HUDEP-2 (cell line): ENCODE data around the gene MEGF6.

Experiments
- DNase-seq, 76 experiments: peaks; one replicate each; lab custom pipeline; 2025; ENCODE audit not compliant: unreplicated experiment in 76 of 76; lab: John Stamatoyannopoulos, UW

Gene MEGF6

GRCh38 chr1:3560251-3560871, 50.9 kb downstream of the MEGF6 start:
- DNase-seq, result no peak

- no peak for DNase-seq
These were observed 53.1 kb downstream of the MEGF6 start for GRCh38 chr1:3558036-3558726.

DNA sequence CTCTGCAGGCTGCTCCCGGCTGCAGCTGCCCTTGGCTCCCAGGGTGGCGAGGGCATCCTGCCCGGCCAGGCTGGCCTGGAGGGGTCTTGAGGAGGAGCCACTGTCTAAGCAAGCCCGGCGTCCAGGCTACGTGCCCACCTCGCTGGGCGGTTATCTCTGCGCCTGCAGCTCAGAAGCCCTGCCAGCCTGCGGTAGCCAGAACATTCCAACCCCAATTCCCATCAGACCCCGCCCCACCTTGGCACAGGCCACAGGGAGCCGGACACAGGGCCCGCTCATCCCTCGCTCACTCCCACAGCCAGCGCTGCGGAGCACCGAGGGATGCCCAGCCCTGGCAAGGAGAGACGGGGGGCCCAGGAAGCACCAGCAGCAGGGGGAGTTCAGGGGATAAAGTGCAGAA, 53.9 kb downstream of the MEGF6 start:
- no peak for DNase-seq

- DNase-seq, result no peak
These were observed 55.0 kb downstream of the MEGF6 start for GRCh38 chr1:3556336-3556735.

GRCh38 chr1:3555131-3555920, 56.0 kb downstream of the MEGF6 start:
- DNase-seq, result no peak

- no peak for DNase-seq
These were observed 57.4 kb downstream of the MEGF6 start for GRCh38 chr1:3553940-3554223.

DNA sequence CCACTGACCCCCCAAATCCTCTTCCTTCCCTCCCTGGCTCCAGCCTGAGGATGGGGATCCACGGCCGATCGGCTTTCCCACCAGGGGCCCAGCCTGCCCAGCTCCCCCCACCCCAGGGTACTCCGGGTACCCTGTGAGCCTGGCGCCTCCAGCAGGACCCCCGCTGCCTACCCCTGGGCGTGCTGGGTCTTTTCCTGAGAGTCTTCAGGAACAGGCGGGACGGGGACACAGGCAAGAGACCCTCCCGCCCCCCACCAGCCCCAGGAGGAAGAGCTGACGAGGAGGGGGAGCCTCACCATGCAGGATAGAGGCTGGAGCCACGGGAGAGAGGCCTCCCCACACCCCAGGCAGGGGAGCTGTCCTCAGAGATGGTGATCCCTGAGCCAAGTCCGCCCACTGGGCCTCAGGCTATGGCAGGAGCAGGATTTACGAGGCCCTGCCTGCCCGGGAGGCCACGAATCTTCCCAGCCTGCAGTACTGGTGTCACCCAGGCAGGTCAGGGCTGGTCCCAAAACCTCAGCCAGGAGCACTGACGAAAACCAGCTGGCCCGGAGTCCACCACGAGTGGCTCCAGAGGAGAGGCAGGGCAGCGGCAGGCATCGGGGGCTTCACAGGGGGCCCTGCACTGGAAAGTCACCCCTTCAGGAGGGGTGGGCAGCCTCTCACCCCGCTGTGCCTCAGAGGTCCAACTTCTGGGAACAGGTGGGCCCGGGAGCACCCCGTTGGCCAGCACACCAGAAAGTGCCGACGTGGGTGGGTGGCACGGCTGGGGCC, 58.0 kb downstream of the MEGF6 start:
- no peak for DNase-seq

- DNase-seq, result no peak
These were observed 58.6 kb downstream of the MEGF6 start for GRCh38 chr1:3552751-3553150.

- no peak for DNase-seq
These were observed 59.1 kb downstream of the MEGF6 start for GRCh38 chr1:3552176-3552575.

GRCh38 chr1:3551711-3552110, 59.6 kb downstream of the MEGF6 start:
- no peak for DNase-seq

- DNase-seq, result no peak
These were observed 60.0 kb downstream of the MEGF6 start for GRCh38 chr1:3551290-3551678.

DNA sequence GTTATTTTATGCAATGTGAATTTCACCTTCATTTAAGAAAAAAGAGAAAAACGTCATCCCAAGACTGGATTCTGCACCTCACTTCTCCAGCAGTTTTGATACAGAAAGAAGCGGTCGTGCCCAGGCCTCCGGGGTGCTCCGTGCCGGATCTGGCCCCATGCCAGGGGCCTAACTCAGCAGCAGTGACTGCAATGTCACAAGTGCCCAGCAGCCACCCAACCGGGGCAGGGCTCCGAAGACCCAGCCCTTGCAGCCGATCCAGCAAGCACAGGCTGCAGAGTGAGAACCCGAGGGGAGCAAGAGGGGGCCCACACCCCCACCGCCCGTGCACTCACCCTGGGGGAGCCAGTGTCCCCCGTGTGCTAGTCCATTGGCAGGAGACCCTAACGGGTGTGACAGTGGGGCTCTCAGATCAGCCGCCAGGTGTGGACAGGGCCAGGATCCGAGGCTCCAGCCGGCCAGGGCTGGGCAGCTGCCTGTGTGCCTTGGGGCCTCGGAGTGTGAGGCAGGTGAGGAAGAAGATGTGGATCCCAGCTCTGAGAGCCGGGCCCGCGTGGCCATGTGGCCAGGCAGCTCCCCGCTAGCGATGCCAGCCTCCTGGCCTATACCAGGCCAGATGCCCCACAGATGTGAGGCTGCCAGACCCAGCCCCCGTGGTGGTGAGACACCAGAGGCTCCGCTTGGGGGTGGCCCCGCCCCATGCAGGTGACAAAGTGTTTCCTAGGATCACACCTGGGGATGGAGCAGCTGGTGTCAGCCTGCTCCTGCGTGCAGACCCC, 60.6 kb downstream of the MEGF6 start:
- DNase-seq, result no peak

- no peak for DNase-seq
These were observed 62.4 kb downstream of the MEGF6 start for GRCh38 chr1:3548895-3549294.

DNA sequence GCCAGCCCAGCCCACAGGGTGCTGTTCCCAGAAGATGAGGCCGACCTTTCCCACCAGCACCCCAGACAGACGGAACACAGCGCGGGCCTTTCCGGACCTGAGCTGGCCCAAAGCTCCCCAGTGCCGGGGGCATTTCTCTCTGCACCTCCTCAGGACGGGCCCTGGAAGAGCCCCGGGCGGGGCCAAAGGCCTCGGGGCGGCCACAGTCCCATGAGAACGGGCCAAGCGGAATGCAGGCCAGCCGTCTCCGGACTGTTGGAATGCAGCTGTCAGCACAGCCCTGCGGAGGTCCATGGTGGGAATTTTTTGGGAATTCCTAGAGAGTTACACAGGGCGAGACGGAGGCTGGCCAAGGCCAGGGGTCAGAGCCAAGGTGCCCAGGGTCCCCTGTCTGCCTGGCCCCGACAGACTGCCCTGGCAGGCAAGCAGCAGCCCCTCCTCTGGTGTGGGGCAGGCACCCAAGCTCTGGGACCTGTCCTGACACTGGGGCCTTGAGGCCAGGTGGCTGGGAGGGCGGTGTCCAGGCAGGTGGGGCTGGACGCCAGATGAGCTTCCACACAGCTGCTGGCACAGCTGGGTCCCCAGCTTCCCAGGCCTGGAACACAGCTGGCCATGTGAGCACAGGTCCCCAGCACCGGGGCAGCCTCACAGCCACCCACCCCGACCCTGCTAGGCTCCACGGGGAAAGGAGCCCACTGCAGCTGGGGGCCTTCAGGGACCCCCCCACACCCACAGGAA, 63.0 kb downstream of the MEGF6 start:
- no peak for DNase-seq

GRCh38 chr1:3547055-3548005, 64.0 kb downstream of the MEGF6 start:
- DNase-seq, result no peak

DNA sequence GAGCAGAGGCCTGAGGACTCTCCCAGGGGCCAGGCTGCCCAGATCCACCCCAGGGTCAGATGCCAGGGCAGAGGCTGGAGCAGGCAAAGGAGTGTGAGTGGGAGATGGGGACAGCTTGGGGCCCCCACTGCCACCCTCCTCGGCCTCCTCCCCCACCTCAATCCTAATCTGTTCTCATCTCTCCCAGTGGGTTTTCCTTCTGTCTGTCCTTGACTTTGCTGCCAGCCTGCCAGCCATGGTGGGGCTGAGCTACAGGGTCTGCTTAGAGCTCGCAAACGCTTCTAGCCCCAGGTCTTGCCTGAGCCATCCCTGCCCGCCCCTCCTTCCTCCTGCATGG, 65.3 kb downstream of the MEGF6 start:
- DNase-seq, result no peak

DNA sequence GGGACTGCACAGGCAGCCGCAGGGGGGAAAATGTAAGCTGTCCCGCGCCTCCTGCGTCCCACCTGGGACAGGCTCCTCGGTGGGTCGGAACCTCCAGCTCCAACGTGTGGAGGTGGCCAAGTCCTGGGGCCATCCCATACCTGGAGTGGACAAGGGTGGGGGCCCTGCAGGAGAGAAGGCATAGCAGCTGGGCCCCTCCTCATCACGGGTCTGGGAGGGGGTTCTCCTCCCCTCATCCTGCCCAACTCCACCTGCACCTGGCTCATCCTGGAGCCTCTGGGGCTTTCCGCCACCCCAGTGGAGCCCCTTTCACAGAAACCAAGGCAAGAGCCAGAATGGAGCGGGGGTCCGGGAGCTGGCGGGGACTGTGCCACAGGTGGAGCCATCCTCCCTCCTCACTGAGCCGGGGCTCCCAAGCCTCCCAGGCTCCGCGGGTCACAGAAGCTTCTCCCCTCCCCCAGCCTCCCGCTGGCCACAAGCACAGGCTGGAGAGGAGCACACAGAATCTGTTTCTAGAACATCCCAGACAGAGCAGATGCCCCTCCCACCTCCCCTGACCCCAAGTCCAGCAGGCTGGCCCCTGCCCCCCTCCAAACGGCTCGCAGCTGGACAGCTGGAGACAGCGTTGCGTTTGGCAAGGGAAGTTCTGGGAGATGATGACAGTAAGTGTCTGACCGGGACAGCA, 65.8 kb downstream of the MEGF6 start:
- DNase-seq, result no peak
